K562 (cell line): Measurements from ENCODE around the gene CFAP20. TPM values are rescaled to one million over a fixed set of nuclear protein-coding genes. Genes with fewer than 3 reads are reported as not detected.

ENCODE experiments used
- ATF7 ChIP-seq: fragments of 450-650 bp; IDR thresholded peaks from 2 replicates; pipeline ENCODE4 v1.7.1; 2014; ENCODE audit warnings: mild to moderate bottlenecking, moderate library complexity
- BACH1 ChIP-seq: fragments of 200-800 bp; sonication (Bioruptor generic); IDR thresholded peaks from 2 replicates; pipeline ENCODE4 v1.6.1; 2016; ENCODE audit warnings: missing genetic modification characterization, missing compliant biosample characterization
- CBFB ChIP-seq: sonication (generic); formaldehyde crosslinking; IDR thresholded peaks from 2 replicates; pipeline ENCODE4 v1.4.0; 2020; ENCODE audit warnings: mild to moderate bottlenecking, missing genetic modification reagents
- EP300 ChIP-seq: IDR thresholded peaks from 2 replicates; pipeline ENCODE4 v1.6.1; 2012; ENCODE audit warnings: low read length, improper control_type of control experiment
- FOXO4 ChIP-seq: fragments of 450-650 bp; formaldehyde crosslinking; IDR thresholded peaks from 2 replicates; pipeline ENCODE4 v1.4.0; 2020; ENCODE audit warnings: mild to moderate bottlenecking, moderate library complexity
- GTF3C2 ChIP-seq: IDR thresholded peaks from 3 replicates; pipeline ENCODE4 v1.6.1; 2011; ENCODE audit warnings: borderline replicate concordance, mild to moderate bottlenecking, moderate library complexity; ENCODE audit not compliant: insufficient read length; ENCODE audit errors: extremely low read depth
- HMGN3 ChIP-seq: IDR thresholded peaks from 2 replicates; pipeline ENCODE4 v1.6.1; 2011; ENCODE audit warnings: borderline replicate concordance, low read depth, mild to moderate bottlenecking, mixed read lengths, low read length; ENCODE audit not compliant: insufficient read length; ENCODE audit errors: extremely low read depth
- JUND ChIP-seq, 2 experiments: IDR thresholded peaks; 2 replicates in 1 of 2; 3 replicates in 1 of 2; pipeline ENCODE4 v1.6.1; 2011; ENCODE audit warnings: borderline replicate concordance in 2 of 2, low read depth in 2 of 2, low read length in 2 of 2, improper control_type of control experiment in 1 of 2, missing biosample characterization in 1 of 2, missing genetic modification characterization in 1 of 2, missing genetic modification reagents in 1 of 2
- MAZ ChIP-seq, 2 experiments: fragments of 450-650 bp in 1 of 2; sonication (generic) in 1 of 2; formaldehyde crosslinking; IDR thresholded peaks in 1 of 2; conservative IDR thresholded peaks in 1 of 2; 2 replicates each; pipeline versions ENCODE4 v1.4.0 to v1.5.0; 2020; ENCODE audit warnings: mild to moderate bottlenecking in 1 of 2, missing genetic modification reagents in 1 of 2
- PPARD ChIP-seq: fragments of 250-450 bp; sonication (Bioruptor Pico); IDR thresholded peaks from 2 replicates; pipeline ENCODE4 v1.8.0; 2022; ENCODE audit warnings: inconsistent platforms, mild to moderate bottlenecking, moderate library complexity
- RBM15 ChIP-seq: fragments of 200-400 bp; formaldehyde crosslinking; IDR thresholded peaks from 2 replicates; pipeline ENCODE4 v1.6.1; 2018; ENCODE audit warnings: mild to moderate bottlenecking, low read length, moderate library complexity; ENCODE audit not compliant: insufficient read depth
- SMAD3 ChIP-seq: fragments of 450-650 bp; formaldehyde crosslinking; conservative IDR thresholded peaks from 2 replicates; pipeline ENCODE4 v1.4.0; 2020; ENCODE audit warnings: mild to moderate bottlenecking
- TRIM24 ChIP-seq, 2 experiments: fragments of 450-650 bp; IDR thresholded peaks; 2 replicates each; pipeline ENCODE4 v1.6.1; 2016
- ZBTB33 ChIP-seq: sonication (generic); formaldehyde crosslinking; IDR thresholded peaks from 2 replicates; pipeline ENCODE4 v1.8.1; 2023; ENCODE audit warnings: mild to moderate bottlenecking, missing genetic modification reagents
- ZC3H8 ChIP-seq: fragments of 450-650 bp; IDR thresholded peaks from 2 replicates; pipeline ENCODE4 v1.6.1; 2017
- ZNF280A ChIP-seq: fragments of 450-650 bp; IDR thresholded peaks from 2 replicates; pipeline ENCODE4 v1.6.1; 2018; ENCODE audit warnings: mild to moderate bottlenecking, low read depth; ENCODE audit not compliant: partially characterized antibody
- ZNF77 ChIP-seq: fragments of 250-450 bp; sonication (Bioruptor Pico); IDR thresholded peaks from 2 replicates; pipeline ENCODE4 v1.5.0; 2020
- ZSCAN29 ChIP-seq: fragments of 450-650 bp; IDR thresholded peaks from 2 replicates; pipeline ENCODE4 v1.6.1; 2017
- polyA plus RNA-seq, 8 experiments: library from polyadenylated mRNA; depleted of rRNA in 4 of 8; stranded (reverse) in 5 of 8; unstranded in 3 of 8; fragments of >200 nt; fragmentation: Nextera tagmentation in 2 of 8; fragmentation: Illumina TruSeq in 1 of 8; extraction: Ambion mirVana in 2 of 8; extraction: Trizol in 1 of 8; gene quantifications; 2 replicates each; pipeline versions ENCODE4 v1.2.1 to v1.2.3, GENCODE V29; 2011 to 2014; ENCODE audit warnings: inconsistent platforms in 1 of 8, missing spikeins in 1 of 8
- total RNA-seq, 7 experiments: library from RNA; depleted of rRNA in 6 of 7; stranded (reverse); fragments of >200 nt in 6 of 7; fragmentation: Illumina TruSeq in 2 of 7; extraction: Trizol in 2 of 7; gene quantifications; 2 replicates each; pipeline versions ENCODE4 v1.2.1 to v1.2.3, GENCODE V29; 2011 to 2021; ENCODE audit warnings: low replicate concordance in 1 of 7

The CFAP20 gene
- total and polyA plus RNA-seq, 9 of the 15 experiments (the other 6 are each of a cell fraction or from before 2014, with no cell fraction given): 20.5 to 90.5 (median 75.3) TPM

GRCh38 chr16:58129097-58129936 lies at the start of gene CFAP20 (continued):
- TF ChIP-seq PPARD (CRISPR knock-in tag) (no peak), ZBTB33 (CRISPR knock-in tag) (peak; percentile 73; the same call in 1 of the 2 replicates), ZNF280A (no peak), FOXO4 (CRISPR knock-in tag) (peak; percentile 44; the same call in 1 of the 2 replicates), GTF3C2 (no peak), TRIM24 (IDR thresholded peaks at IDR 0.05) (peak in 1 of 2 experiments; percentile 73; a peak in 3 of 4 replicates), ZNF77 (CRISPR knock-in tag) (no peak), EP300 (peak; percentile 79), HMGN3 (peak; percentile 76), ZC3H8 (no peak; the same call in 1 of the 2 replicates), CBFB (CRISPR knock-in tag) (0 out of 2 replicates have a peak, but pooled peaks have one; percentile 28), RBM15 (no peak), ZSCAN29 (no peak), JUND (IDR thresholded peaks at IDR 0.05; ENCODE audit: borderline replicate concordance, low read depth, low read length) (peak; percentile 69), JUND (tag; IDR thresholded peaks at IDR 0.05; ENCODE audit: borderline replicate concordance, low read depth, low read length) (peak; percentile 78; the same call in 2 of the 3 replicates), MAZ (CRISPR knock-in tag; conservative IDR thresholded peaks at IDR 0.05 in 1 of 2, IDR thresholded peaks at IDR 0.05 in 1 of 2) (peak; percentile 68 to 69), ATF7 (peak; percentile 97), SMAD3 (CRISPR knock-in tag) (peak; percentile 56; the same call in 1 of the 2 replicates), BACH1 (tag) (0 out of 2 replicates have a peak, but pooled peaks have one; percentile 28)
